ENCODE results near the gene DAO.
A peak's percentile ranks its signal among the peaks of the same experiment; 100 is the strongest.

- TF ChIP-seq, protein P1, sequence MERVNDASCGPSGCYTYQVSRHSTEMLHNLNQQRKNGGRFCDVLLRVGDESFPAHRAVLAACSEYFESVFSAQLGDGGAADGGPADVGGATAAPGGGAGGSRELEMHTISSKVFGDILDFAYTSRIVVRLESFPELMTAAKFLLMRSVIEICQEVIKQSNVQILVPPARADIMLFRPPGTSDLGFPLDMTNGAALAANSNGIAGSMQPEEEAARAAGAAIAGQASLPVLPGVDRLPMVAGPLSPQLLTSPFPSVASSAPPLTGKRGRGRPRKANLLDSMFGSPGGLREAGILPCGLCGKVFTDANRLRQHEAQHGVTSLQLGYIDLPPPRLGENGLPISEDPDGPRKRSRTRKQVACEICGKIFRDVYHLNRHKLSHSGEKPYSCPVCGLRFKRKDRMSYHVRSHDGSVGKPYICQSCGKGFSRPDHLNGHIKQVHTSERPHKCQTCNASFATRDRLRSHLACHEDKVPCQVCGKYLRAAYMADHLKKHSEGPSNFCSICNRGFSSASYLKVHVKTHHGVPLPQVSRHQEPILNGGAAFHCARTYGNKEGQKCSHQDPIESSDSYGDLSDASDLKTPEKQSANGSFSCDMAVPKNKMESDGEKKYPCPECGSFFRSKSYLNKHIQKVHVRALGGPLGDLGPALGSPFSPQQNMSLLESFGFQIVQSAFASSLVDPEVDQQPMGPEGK (CRISPR knock-in tag; IDR thresholded peaks at IDR 0.05; ENCODE audit: borderline replicate concordance) = no peak
- no peak for TF ChIP-seq ZFP30 (CRISPR knock-in tag; IDR thresholded peaks at IDR 0.05)
- TF ChIP-seq ZNF565 (CRISPR knock-in tag; conservative IDR thresholded peaks at IDR 0.05; ENCODE audit: low read depth) = no peak; the same call in 1 of the 2 replicates
- TF ChIP-seq GLIS3 (CRISPR knock-in tag; IDR thresholded peaks at IDR 0.05) = peak; percentile 23; the same call in 1 of the 2 replicates
- no peak for TF ChIP-seq RARB (CRISPR knock-in tag; IDR thresholded peaks at IDR 0.05)
- TF ChIP-seq, protein P2, sequence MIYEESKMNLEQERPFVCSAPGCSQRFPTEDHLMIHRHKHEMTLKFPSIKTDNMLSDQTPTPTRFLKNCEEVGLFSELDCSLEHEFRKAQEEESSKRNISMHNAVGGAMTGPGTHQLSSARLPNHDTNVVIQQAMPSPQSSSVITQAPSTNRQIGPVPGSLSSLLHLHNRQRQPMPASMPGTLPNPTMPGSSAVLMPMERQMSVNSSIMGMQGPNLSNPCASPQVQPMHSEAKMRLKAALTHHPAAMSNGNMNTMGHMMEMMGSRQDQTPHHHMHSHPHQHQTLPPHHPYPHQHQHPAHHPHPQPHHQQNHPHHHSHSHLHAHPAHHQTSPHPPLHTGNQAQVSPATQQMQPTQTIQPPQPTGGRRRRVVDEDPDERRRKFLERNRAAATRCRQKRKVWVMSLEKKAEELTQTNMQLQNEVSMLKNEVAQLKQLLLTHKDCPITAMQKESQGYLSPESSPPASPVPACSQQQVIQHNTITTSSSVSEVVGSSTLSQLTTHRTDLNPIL (CRISPR knock-in tag; IDR thresholded peaks at IDR 0.05; ENCODE audit: low read depth) = no peak
- no peak for TF ChIP-seq ARNTL (CRISPR knock-in tag; IDR thresholded peaks at IDR 0.05; ENCODE audit: borderline replicate concordance, low read depth)
- TF ChIP-seq CSRNP3 (CRISPR knock-in tag; IDR thresholded peaks at IDR 0.05) = no peak
Observed at GRCh38 chr12:108839018-108839889, 40.6 kb upstream of the DAO start.

Data from SK-N-SH treated with all-trans-retinoic acid at 6 μM for 48 hours (cell line).